A673 (cell line): Measurements from ENCODE around the gene RTKN2. TPM values are rescaled to one million over a fixed set of nuclear protein-coding genes. Genes with fewer than 3 reads are reported as not detected.

Experiments used
- Bru-seq: library from RNA; stranded (reverse); fragments of 400-500 nt; gene quantifications from one replicate; lab custom pipeline; 2021; lab: Mats Ljungman, UMichigan
- BruChase-seq, 2 experiments: library from RNA; stranded (reverse); fragments of 400-500 nt; gene quantifications; one replicate each; lab custom pipeline; 2021; lab: Mats Ljungman, UMichigan
- BruUV-seq: library from RNA; stranded (reverse); fragments of 400-500 nt; replicated peaks from 2 replicates; lab custom pipeline; 2021; lab: Mats Ljungman, UMichigan
- CTCF ChIA-PET: fragments of 300-600 bp; sonication (Branson Sonifier 250); formaldehyde crosslinking; loops from one replicate; lab custom pipeline; 2022; ENCODE audit warnings: antibody characterized with exemption; lab: Charles Lee
- POLR2A ChIA-PET: fragments of 300-600 bp; sonication (Branson Sonifier 250); formaldehyde crosslinking; loops from one replicate; lab custom pipeline; 2022; ENCODE audit warnings: antibody characterized with exemption; ENCODE audit not compliant: low non-redundant PET; lab: Charles Lee
- DNase-seq: peaks from one replicate; pipeline ENCODE4 v3.0.0-alpha.2; 2015; ENCODE audit warnings: low spot score
- H3K27ac ChIP-seq: fragments of 200-600 bp; sonication (generic); 2 replicates; pipeline ENCODE4 v1.5.1; 2016; ENCODE audit warnings: mixed run types, low read depth, mild to moderate bottlenecking, mixed read lengths, antibody characterized with exemption, low read length; ENCODE audit not compliant: poor library complexity, severe bottlenecking
- H3K27me3 ChIP-seq: fragments of 200-600 bp; sonication (generic); replicated peaks from 2 replicates; pipeline ENCODE4 v1.6.1; 2017; ENCODE audit warnings: mixed run types, low read depth, mild to moderate bottlenecking, mixed read lengths, antibody characterized with exemption, low read length; ENCODE audit not compliant: insufficient read depth, poor library complexity
- H3K36me3 ChIP-seq: fragments of 200-600 bp; sonication (generic); 2 replicates; pipeline ENCODE4 v1.6.1; 2016; ENCODE audit warnings: mixed run types, mild to moderate bottlenecking, mixed read lengths, antibody characterized with exemption, low read length; ENCODE audit not compliant: insufficient read depth, poor library complexity, severe bottlenecking
- H3K4me1 ChIP-seq: fragments of 200-600 bp; sonication (generic); 2 replicates; pipeline ENCODE4 v1.6.1; 2017; ENCODE audit warnings: mixed run types, mild to moderate bottlenecking, mixed read lengths, antibody characterized with exemption, low read length; ENCODE audit not compliant: insufficient read depth, poor library complexity, severe bottlenecking
- H3K4me3 ChIP-seq: fragments of 200-600 bp; sonication (generic); 2 replicates; pipeline ENCODE4 v1.5.1; 2016; ENCODE audit warnings: low read depth, mixed run types, mild to moderate bottlenecking, mixed read lengths, low read length; ENCODE audit not compliant: poor library complexity, severe bottlenecking
- H3K9me3 ChIP-seq: fragments of 200-600 bp; sonication (generic); 2 replicates; pipeline ENCODE4 v1.6.1; 2016; ENCODE audit warnings: mixed run types, low read depth, mild to moderate bottlenecking, mixed read lengths, antibody characterized with exemption, low read length; ENCODE audit not compliant: poor library complexity, severe bottlenecking
- EZH2 ChIP-seq: fragments of 200-600 bp; sonication (generic); IDR thresholded peaks from 2 replicates; pipeline ENCODE4 v1.6.1; 2017; ENCODE audit warnings: borderline replicate concordance, low read depth, mild to moderate bottlenecking, mixed read lengths, antibody characterized with exemption, low read length; ENCODE audit not compliant: poor library complexity, severe bottlenecking
- intact Hi-C: fragments of 100-400 bp; cut with micrococcal nuclease; formaldehyde crosslinking; loops from one replicate; pipeline ENCODE4 v1.10.0; 2022; ENCODE audit not compliant: unreplicated experiment
- long read RNA-seq: library from polyadenylated mRNA; stranded (forward); transcript quantifications from one replicate; pipeline ENCODE4 v2.0.0, GENCODE V29; 2022
- total RNA-seq: library from RNA; stranded (reverse); gene quantifications from 2 replicates; pipeline ENCODE4 v1.2.3, GENCODE V29; 2021
- TF ChIP-seq, protein P1 (sequence below): fragments of 300-800, 200-600 bp; sonication (generic); conservative IDR thresholded peaks from 2 replicates; pipeline ENCODE4 v1.5.1; 2017; ENCODE audit warnings: low read depth, mild to moderate bottlenecking, antibody characterized with exemption, low read length, moderate library complexity, mixed read lengths

RTKN2 gene, protein sequence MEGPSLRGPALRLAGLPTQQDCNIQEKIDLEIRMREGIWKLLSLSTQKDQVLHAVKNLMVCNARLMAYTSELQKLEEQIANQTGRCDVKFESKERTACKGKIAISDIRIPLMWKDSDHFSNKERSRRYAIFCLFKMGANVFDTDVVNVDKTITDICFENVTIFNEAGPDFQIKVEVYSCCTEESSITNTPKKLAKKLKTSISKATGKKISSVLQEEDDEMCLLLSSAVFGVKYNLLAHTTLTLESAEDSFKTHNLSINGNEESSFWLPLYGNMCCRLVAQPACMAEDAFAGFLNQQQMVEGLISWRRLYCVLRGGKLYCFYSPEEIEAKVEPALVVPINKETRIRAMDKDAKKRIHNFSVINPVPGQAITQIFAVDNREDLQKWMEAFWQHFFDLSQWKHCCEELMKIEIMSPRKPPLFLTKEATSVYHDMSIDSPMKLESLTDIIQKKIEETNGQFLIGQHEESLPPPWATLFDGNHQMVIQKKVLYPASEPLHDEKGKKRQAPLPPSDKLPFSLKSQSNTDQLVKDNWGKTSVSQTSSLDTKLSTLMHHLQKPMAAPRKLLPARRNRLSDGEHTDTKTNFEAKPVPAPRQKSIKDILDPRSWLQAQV
- total RNA-seq (21.9 and 22.3 TPM in 2 replicates), Bru-seq, nascent RNA (percentile 89 among the genes with signal in this experiment), BruChase-seq, experiment 1, labeled RNA remaining after a 2-hour chase (percentile 87 among the genes with signal in this experiment), BruChase-seq, experiment 2, labeled RNA remaining after a 6-hour chase (percentile 70 among the genes with signal in this experiment)
- long read RNA-seq, full-length matches to known transcripts = 21 of 43 reads
- long read RNA-seq, partial matches to known transcripts = 10 of 43 reads
- long read RNA-seq, other reads (novel, unspliced or antisense) = 12 of 43 reads

DNA sequence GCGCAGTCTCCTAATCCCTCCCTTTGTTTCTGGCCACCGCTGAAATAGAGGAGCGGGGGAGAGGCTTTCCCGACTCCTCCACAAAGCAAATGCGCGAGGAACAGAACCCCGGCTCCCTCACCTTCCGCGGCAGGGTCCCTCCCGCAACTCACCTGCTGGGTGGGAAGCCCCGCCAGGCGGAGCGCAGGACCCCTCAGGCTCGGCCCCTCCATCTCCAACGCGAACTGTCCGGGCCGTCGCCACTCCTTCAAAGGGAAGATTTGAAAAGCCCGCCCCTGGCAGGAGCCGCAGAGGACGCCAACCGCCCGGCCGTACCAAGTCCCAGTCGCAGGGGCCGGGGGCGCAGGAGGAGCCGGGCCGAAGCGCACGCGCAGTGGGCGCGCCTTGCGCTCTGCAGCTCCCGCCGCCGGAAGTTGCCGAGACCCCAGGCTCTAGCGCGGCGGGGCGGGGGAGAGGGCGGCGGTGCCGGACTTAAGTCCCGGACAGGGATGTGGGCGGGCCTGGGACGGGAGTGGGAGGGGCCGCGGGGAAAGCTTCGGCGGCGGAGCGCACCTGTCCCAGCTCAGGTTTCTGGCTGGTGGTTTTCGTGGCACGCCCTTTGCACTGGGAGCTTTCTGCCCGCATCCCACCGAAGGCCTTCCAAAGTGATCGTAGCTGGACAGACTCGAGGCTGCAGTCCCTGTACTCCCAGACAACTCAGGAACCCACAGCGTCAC, at the start of gene RTKN2:
Gene RTKN2 (minus strand): TSS at position 446 of the 716 bp plus-strand sequence. CDS start 234 bp downstream, at position 212.
- peak within 1 kb of the TSS; percentile 73 for H3K27ac ChIP-seq
- POLR2A ChIA-PET = no interaction called here

DNA sequence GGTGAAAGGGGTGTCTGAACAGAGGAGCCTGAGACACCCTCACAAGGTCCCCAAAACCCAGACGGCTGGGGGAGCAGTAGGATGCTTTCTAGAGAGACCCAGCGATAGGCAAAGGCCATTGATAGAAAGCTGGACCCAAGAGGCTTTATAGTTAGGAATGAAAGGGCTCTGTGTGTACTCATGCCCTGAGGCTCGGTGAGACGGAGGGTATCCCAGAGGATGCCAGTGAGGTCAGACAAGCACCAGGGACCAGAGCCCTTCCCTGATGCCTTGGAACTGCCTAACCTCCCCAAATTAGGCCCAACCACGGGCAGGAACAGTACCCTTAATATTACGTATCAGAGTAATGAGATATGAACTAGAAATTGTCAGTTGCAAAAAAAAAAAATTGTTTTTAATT, 48.6 kb upstream of the RTKN2 start:
- Histone ChIP-seq H3K27ac (no peak overlapping the region), H3K4me3 (no peak overlapping the region), H3K36me3 (no peaks in the 10 kb centered on the region), H3K9me3 (no peaks in the 10 kb centered on the region), H3K4me1 (no peaks in the 10 kb centered on the region), H3K27me3 (no peaks in the 10 kb centered on the region)
- intact Hi-C loops = no loop called here
- no peak for DNase-seq
- CTCF ChIA-PET = no interaction called here
- POLR2A ChIA-PET = no interaction called here
- no TSS peak for BruUV-seq
- TF ChIP-seq, protein P1, sequence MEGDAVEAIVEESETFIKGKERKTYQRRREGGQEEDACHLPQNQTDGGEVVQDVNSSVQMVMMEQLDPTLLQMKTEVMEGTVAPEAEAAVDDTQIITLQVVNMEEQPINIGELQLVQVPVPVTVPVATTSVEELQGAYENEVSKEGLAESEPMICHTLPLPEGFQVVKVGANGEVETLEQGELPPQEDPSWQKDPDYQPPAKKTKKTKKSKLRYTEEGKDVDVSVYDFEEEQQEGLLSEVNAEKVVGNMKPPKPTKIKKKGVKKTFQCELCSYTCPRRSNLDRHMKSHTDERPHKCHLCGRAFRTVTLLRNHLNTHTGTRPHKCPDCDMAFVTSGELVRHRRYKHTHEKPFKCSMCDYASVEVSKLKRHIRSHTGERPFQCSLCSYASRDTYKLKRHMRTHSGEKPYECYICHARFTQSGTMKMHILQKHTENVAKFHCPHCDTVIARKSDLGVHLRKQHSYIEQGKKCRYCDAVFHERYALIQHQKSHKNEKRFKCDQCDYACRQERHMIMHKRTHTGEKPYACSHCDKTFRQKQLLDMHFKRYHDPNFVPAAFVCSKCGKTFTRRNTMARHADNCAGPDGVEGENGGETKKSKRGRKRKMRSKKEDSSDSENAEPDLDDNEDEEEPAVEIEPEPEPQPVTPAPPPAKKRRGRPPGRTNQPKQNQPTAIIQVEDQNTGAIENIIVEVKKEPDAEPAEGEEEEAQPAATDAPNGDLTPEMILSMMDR = no peak
- no peak for TF ChIP-seq EZH2

More for the DNA sequence above, at the start of gene RTKN2:
- H3K9me3 ChIP-seq = no peaks in the 10 kb centered on the region
- no peaks in the 10 kb centered on the region for H3K36me3 ChIP-seq
- DNase-seq = peak; percentile 95
- no TSS peak for BruUV-seq
- no peaks in the 10 kb centered on the region for H3K27me3 ChIP-seq
- TF ChIP-seq EZH2 = no peak
- TF ChIP-seq, protein P1 = no peak
- H3K4me3 ChIP-seq = peak within 1 kb of the TSS; percentile 91
- CTCF ChIA-PET = no interaction called here
- H3K4me1 ChIP-seq = peaks cover 37% of the 10 kb centered on the region
- intact Hi-C loops = loop anchor here (5.0 to 10.0 kb wide), 2 partner anchors 154 to 546 kb away; partner anchors contain the start of gene EGR2

DNA sequence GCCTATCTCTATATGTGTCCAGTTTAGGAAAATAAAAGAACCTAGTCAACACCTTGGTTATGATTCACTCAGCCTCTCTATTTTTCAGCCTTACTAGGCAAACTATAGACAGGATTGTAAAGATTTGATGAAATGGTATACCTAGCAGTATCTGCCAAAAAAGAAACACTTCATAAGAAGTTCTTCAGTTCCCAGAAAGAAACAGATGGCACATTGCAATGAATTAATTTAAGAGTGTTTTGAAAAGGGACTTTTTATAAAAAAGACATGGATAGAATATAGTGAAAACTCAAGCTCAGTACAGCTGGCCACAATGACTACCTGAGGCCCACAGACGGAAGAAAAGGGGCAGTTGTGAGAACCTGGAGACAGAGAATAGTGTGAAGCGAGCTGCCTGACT, 40.6 kb upstream of the RTKN2 start:
- H3K36me3 ChIP-seq = no peaks in the 10 kb centered on the region
- BruUV-seq = no TSS peak
- no peaks in the 10 kb centered on the region for H3K27me3 ChIP-seq
- H3K27ac ChIP-seq = no peak overlapping the region
- H3K4me1 ChIP-seq = no peaks in the 10 kb centered on the region
- ChIA-PET CTCF (no interaction called here), POLR2A (no interaction called here)
- intact Hi-C loops = no loop called here
- no peak overlapping the region for H3K4me3 ChIP-seq
- TF ChIP-seq, protein P1 = no peak
- TF ChIP-seq EZH2 = no peak
- no peaks in the 10 kb centered on the region for H3K9me3 ChIP-seq
- DNase-seq = no peak
